Activated CD8-positive, alpha-beta memory T cell treated with anti-CD3 and anti-CD28 coated beads, Interleukin-2, amount 50 U/mL, for 1 hour (primary cell): ENCODE data around the gene PXMP2.
"Not testable (repeated sequence)": the region's sequence is repeated elsewhere in the genome, so short reads cannot be mapped to it uniquely, and the experiment has no call there.

ENCODE experiments used
- DNase-seq: peaks from one replicate; pipeline ENCODE4 v3.0.0-alpha.2; 2020; ENCODE audit errors: extremely low read depth

PXMP2 gene

DNA sequence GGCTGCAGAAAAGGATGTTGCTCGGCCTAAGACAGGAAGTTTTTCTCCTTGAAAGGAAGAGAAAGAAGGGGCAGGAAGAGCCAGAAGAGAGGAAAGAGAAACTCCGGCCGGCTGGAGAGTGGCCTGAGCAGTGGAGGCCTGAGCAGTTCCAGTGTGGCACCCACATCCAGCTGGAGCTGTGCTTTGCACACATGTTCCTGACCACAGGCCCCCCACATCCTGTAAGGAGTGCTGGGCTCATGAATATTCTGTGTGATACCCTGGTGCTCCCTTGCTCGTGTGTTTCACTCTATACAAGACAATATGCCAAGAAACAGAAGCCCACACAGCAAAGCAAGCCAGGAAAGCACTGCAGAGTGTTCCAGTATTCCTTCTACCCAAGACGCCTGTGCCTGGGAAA, 27.3 kb upstream of the PXMP2 start:
- DNase-seq: no peak

- no peak for DNase-seq
Measured at GRCh38 chr12:132660996-132661395, 26.4 kb upstream of the PXMP2 start.

DNA sequence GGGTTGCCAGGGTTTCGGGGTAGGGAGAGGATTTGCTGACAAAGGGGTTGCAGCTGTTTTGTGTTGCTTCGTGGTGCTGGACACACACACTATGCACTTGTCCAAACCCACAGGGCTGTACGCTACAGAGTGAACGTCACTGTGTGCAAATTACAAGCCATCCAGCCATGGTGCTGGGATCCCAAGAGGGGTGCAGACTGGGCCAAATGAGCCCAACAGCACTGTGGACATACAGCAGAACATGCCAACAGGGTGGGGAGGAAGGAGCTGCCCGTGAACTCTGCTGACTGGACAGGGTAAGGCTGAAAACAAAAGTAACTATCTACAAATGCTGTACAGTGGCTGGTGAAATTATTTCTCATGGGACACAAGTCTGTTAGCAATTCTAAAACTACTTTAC, 25.4 kb upstream of the PXMP2 start:
- DNase-seq: no peak

- no peak for DNase-seq
Measured at GRCh38 chr12:132662901-132663755, 24.3 kb upstream of the PXMP2 start.

DNA sequence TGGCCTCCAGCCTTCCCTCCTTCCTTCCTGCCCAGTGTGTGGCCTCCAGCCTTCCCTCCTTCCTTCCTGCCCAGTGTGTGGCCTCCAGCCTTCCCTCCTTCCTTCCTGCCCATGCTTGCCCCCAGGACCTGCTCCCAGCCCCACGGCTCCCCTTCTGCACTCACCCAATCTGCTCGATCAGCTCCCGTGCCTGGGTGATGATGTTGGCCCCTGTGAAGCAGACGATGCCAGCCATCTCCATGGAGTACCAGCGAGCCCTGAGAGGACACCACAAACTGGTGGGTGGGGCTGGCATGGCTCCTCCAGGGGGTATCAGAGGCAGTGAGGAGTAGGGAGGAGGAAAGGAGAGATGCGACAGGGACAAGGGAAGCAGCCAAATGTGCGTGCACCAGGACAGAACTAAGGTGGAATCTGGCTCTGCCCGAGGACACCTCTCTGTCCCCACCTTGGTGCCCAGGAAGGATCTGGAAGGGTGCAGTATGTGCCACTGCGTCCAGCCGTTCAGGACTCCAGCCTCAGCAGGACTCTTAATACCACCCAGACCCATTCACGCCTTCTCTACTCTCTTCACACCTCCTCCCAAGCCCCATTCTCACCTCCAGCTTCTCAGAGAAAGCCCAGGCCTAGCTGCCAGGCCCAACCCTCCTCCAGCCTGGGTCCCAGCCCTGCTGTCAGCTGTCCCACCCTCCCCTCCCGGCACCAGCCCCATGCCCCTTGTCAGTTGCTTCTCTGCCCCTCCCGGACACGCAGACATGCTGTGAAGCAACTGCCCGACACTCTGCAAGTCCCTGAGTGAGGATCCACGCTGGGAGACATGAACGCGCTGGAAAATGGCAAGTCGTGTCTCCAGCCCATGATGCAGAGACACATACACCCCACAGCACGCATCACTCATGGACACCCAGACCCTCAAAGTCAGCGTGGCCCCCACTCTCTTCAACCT, 22.9 kb upstream of the PXMP2 start:
- no peak for DNase-seq

GRCh38 chr12:132665149-132665491, 22.3 kb upstream of the PXMP2 start:
- no peak for DNase-seq

DNA sequence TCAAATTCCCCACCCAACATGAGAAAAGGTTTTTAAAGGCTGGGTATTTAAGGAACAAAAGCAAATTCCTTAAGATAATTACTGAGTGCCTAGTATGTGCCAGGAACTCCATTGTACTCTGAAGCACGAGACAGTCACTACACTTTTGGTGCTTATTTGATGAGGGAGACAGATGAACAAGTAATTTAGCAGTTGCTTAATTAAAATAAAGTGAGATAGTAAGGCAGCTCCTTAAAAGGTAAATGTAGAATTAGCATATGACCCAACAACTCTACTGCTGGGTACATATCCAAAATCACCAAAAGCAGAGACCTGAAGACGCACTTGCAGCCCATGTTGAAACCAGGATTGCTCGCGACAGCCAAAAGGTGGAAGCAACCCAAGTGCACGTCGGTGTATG, 21.6 kb upstream of the PXMP2 start:
- no peak for DNase-seq

GRCh38 chr12:132668191-132669088, 18.9 kb upstream of the PXMP2 start:
- no peak for DNase-seq

DNA sequence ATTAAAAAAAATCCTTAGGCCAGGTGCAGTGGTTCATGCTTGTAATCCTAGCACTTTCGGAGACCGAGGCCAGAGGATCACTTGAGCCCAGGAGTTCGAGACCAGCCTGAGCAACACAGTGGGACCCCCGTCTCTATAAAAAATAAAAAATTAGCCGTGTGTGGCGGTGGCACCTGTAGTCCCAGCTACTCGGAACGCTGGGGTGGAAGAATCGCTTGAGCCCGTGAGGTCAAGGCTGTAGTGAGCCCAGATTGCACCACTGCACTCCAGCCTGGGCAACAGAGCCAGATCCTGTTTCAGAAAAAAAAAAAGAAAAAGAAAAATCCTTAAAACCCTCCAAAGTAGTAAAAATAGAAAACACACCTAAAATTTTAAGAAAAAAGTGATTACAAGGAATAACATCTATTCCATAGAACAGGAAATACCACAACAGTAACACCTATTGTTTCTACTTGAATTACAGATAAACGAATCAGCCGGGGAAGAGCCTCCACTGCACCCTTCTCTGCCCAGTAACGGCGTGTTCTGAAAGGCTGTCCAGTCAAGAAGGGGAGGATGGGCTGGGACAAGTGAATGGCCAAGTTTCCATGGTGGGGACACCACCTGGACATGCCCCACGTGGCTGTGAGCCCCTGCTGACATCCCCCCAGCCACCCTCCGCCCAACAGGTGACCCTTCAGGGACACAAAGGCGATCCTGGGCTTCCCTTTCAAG, 18.1 kb upstream of the PXMP2 start:
- DNase-seq: no peak

DNA sequence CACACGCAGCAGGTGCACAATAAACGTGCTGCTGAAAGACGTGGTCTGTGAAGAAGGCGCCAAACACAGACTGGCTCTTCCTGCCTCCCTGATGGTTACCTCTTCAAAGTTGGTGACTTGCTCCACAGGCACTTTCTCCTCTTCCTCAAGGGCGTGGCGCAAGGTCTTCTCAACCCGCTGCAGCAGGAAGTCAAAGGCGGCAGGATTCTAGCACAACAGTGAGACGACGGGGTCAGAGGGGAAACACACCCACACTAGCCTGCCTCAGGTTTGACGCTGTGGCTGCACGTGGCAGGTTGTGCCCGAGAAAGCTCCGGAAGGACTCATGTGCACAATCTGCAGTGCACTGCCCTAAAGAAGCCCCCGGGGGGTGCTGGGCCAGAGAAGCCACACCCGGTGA, 15.3 kb upstream of the PXMP2 start:
- no peak for DNase-seq

GRCh38 chr12:132672678-132673077, 14.7 kb upstream of the PXMP2 start:
- no peak for DNase-seq

DNA sequence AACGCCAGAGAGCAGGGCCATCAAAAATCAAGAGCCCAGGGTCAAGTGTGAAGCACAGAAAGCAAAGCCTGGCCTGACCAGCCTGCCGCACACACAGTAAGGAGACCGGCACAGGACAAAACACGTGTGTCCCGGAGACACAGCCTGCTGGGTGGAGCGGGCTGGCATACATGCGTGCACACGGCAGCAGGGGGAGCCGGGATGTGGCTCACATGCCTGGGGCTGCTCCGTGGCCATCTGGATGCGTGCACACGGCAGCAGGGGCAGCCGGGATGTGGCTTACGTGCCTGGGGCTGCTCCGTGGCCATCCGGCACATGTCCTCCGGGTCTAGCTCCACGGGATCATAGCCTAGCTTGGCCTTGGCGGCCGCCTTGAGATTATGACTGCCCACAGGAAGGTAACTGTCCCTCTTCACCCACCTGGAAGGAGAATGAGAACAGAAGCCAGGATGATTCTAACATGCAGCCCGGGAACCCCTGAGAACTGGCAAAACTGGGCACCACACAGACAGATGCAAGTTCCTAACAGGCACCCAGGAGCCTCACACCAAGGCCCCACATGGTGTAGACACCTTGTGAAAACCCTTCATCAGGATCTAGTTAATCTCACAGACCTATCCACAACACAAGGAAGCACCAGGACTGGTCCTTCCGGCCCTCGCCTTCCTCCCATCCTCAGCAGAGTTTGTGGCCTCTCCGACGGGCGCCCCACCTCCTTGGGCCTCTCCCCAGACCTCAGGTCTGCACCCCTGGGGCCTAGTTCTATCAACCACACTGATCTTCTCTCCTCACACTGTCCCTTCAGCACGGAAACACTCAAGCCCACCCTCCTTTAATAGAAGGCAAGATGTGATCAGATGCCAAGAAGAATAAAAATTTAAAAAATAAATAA, 13.9 kb upstream of the PXMP2 start:
- DNase-seq: no peak

GRCh38 chr12:132674561-132674960, 12.8 kb upstream of the PXMP2 start:
- no peak for DNase-seq

DNA sequence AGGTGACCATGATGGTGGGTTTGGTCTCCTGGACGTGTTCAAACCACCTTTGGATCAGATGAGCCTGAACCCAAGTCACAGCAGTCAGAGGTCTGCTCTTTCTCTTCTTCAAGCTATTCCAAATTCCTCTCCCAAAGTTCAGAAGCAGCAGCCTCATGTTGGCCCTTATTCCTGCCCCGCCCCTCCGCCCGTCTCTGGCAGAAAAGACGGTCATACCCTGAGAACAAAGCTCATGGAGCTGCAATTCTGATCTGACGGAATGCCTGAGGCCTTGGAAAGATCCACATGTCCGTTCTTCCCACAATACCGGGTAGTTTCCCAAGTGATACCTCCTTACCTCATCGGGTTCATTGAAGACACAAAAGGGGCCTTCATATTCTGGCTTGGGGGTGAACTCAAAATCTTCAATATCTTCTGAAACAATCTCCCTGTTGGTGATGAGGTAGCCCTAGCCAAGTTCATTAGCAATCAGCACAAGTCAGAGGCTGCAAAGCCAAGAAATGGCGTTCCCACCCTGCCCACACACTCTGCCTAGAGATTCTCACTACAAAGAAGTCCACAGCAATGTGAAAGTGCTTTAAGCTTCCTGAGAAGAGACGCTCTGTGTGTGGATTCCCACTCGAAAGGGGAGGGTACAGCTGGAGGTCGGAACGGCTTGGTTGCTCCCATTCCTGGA, 11.5 kb upstream of the PXMP2 start:
- no peak for DNase-seq

DNA sequence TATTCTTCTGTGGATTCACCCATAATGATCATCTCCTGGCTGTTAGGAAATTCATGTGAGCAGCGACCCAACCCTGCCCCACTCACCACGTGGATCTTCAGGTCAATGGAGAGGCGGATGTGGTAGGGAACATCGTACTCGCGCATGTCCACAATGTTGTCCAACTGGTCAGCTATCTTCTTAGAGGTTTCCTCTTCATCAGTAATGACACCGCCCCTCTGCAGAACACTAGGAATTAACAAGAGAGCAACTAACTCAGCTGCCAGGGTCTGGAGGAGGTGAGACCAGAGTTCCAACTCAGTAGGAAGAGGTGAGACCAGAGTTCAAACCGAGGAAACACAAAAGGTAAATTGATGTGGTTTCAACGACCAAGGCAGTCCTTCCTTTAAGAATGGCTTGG, 9.9 kb upstream of the PXMP2 start:
- no peak for DNase-seq

- no peak for DNase-seq
Measured at GRCh38 chr12:132685400-132685799, 2.0 kb upstream of the PXMP2 start.

- no peak for DNase-seq
Measured at GRCh38 chr12:132686825-132687210, 569 bp upstream of the PXMP2 start.

GRCh38 chr12:132689227-132689626, 1.8 kb downstream of the PXMP2 start:
- no peak for DNase-seq

DNA sequence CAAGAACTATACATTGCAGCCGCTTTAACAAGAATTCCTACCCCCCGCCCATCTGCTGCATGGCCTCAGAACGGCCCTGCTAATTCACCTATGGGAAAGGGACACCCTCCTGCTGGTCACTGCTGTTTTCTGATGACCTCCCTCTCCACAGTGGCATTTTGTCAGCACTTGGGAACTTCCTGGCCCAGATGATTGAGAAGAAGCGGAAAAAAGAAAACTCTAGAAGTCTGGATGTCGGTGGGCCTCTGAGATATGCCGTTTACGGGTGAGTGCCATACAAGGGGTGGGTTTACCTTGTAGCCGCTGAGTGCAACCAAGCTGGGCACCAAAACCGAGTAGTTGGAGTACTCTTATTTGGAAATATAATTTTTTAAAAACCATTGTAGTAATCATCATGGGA, 2.7 kb downstream of the PXMP2 start:
- no peak for DNase-seq

GRCh38 chr12:132692030-132692429, 4.6 kb downstream of the PXMP2 start:
- DNase-seq: not testable (repeated sequence)
